ENCODE measurements around the gene VPS37D. TPM values are rescaled to one million over a fixed set of nuclear protein-coding genes. Genes with fewer than 3 reads are reported as not detected.

Gene VPS37D, protein sequence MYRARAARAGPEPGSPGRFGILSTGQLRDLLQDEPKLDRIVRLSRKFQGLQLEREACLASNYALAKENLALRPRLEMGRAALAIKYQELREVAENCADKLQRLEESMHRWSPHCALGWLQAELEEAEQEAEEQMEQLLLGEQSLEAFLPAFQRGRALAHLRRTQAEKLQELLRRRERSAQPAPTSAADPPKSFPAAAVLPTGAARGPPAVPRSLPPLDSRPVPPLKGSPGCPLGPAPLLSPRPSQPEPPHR
- total RNA-seq, result 1.6 and 2.4 TPM in 2 replicates

DNA sequence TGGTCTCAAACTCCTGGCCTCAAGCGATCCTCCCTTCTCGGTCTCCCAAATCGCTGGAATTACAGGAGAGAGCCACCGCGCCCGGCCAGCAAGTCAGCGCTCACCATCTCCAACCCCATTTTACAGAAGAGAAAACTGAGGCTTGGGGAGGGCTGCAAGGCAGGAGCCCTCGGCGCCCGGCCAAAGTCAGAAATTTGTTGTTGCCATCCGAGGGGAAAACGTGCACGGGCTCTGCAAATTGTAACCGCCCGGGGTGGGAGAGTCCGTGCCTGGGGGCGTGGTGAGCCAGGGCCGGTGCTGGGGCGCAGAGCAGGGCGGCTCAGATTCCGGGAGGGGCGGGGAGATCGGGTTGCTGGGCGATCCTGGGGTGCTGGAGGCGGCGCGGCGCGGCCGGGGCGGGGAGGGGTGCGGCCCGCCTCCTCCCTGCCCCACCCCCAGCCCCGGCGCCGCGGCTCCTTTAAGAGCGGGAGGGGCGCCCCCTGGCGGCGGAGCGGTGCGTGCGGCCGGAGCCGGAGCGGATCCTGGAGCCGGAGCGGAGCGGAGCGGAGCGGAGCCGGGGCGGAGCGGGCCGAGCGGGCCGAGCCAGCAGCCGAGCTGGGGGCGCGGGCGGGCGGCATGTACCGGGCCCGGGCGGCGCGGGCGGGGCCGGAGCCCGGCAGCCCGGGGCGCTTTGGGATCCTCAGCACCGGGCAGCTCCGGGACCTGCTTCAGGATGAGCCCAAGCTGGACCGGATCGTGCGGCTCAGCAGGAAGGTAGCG is at the start of gene VPS37D:
VPS37D (plus strand) TSS at position 488 of the 759 bp plus-strand sequence; CDS start at position 616, 128 bp downstream.

DNA sequence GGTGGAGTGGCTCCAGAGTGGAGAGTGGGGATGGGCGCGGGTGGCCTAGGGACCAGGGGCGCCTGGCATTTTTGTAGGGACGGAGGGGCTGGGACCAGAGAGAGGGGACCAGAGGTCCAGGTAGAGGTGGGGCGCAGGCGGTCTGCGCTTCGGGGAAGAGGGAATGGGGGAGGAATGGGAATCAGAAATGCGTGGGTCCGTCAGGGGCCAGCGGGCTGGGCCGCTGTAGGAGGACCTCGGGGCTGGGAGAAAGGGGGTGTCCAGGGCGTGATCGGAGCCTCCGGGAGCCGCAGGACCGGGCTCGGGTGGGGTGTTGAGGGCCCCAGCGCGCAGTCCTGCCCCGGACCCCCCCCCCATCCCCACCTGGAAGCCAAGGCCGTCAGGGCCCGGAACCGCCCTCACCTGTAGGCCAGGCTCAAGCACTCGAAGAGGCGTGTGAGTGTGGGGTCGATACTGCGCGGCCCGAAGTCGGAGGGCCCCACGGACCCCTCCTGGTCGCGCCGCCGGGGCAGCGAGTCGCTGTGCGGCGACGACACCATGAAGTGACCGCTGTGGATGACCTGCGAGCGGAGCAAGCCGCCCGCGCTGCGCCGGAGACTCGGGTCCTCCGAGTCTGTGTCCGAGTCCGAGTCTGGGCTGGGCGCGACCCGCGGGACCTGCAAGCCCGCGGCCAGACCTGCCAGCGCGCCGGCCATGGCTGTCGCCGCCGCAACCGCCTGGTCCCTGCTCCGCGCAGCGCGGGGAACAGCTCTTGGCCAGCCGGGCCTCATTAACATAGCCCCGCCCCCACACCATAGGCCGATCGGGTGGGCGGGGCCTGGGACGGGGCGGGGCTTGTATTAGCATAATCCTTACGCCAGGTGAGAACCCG is 43.6 kb upstream of the VPS37D start, which contains the start of gene MLXIPL:
MLXIPL (minus strand) TSS at position 725 of the 871 bp plus-strand sequence; CDS start at position 695, 30 bp downstream.

DNA sequence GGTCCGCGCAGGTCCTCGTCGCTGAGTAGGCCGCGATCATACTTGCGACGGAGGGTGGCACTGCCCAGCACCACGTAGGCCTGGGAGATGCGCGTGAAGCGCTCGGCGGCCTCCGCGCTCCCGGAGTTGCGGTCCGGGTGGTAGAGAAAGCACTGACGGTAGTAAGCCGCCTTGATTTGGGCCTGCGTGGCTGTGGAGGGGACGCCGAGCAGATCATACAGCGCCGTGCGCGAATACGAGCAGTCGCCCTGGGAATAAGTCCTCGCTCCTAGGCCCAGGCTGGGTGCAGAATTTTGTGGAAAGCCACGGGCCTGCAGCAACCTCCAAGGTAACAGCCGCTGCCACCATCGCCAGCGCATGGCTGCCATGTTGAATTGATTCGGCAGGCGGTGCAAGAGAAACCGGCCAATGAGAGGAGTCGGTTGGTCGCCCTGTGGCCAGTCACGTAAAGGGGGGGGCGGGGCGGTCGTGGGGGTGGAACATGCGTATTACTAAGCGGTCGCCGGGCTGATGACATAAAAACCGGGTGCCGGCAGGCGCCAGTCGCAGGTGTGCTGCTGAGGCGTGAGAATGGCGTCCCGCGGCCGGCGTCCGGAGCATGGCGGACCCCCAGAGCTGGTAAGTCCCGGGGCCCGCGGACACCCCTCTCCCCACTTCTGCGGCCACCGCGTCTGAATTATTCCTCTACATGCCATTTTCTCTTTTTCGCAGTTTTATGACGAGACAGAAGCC is 15.6 kb downstream of the VPS37D start, which contains the start of the genes BUD23 and DNAJC30:
BUD23 (plus strand) TSS at position 542 of the 732 bp plus-strand sequence; CDS start at position 571, 29 bp downstream.
DNAJC30 (minus strand) TSS at position 398 of the 732 bp plus-strand sequence; CDS start at position 368, 30 bp downstream.

DNA sequence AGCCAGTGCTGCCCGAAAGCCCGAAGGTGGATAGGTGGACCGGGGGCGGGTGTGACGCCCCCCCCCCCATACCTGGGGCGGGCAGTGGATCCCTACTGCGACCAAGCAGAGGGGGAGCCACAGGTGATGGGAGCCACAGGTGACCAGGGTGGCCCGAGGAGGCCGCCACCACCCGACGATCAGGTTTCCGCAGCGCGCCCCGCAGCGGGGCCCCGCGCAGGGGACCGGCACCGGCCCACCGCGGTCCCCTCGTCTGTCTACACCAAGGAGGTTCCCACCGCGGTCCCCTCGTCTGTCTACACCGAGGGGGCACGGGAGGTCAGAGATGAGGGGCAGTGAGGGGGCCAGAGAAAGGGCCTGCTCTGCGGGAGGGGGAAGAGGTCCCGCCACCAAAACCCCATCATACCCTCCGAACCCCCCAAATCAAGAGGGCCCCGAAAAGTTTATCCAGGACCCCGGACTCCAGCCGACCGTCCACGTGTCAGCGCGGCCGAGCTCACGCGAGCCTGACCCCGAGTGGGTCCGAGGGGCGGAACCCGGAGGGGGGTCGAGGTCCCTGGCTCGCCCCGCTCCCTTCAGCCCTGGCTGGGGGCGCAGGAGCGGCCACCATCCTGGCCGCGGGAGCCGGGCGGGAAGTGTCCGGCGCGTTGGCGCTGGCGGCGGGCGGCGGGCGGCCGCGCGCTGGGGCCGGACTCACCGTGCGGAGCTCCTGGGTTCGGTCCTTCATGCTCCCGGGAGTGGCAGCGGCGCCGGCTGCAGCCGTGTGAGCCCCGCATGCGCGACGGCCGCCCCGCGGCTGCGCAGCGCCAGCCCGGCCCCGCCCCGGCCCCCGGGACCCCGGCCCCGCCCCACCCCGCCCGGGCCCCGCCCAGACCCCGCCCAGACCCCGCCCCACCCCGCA is 51.5 kb downstream of the VPS37D start, which contains the start of gene STX1A:
STX1A (minus strand) TSS at position 765 of the 901 bp plus-strand sequence; CDS start at position 727, 38 bp downstream.

Other genes with a start within 250 kb of the VPS37D start
- 0.65 and 2.1 TPM in 2 replicates for gene FZD9, start 234.1 kb upstream of the VPS37D start, total RNA-seq
- gene BAZ1B, start 145.5 kb upstream of the VPS37D start, total RNA-seq, result 33.5 and 59.8 TPM in 2 replicates
- 19.9 and 20.6 TPM in 2 replicates for gene BCL7B, start 110.1 kb upstream of the VPS37D start, total RNA-seq
- gene TBL2, start 89.3 kb upstream of the VPS37D start, total RNA-seq, result 42.6 and 69.5 TPM in 2 replicates
- not detected in 2 replicates for gene MLXIPL, start 43.3 kb upstream of the VPS37D start, total RNA-seq
- gene DNAJC30, start 15.6 kb downstream of the VPS37D start, total RNA-seq, result 0.81 and 2.4 TPM in 2 replicates
- 32.9 and 36.8 TPM in 2 replicates for gene BUD23, start 15.8 kb downstream of the VPS37D start, total RNA-seq
- gene STX1A, start 51.8 kb downstream of the VPS37D start, total RNA-seq, result 6.2 and 13.2 TPM in 2 replicates
- gene ABHD11, start 71.0 kb downstream of the VPS37D start, total RNA-seq, result 6.5 and 9.4 TPM in 2 replicates
- gene CLDN3, start 102.4 kb downstream of the VPS37D start, total RNA-seq, result 0.32 and 2.6 TPM in 2 replicates
- 0.06 and 0.16 TPM in 2 replicates for gene CLDN4, start 163.2 kb downstream of the VPS37D start, total RNA-seq
- 2.9 and 4.0 TPM in 2 replicates for gene METTL27, start 174.7 kb downstream of the VPS37D start, total RNA-seq
- 0.13 TPM in 1 of 2 replicates, not detected in the other for gene TMEM270, start 193.3 kb downstream of the VPS37D start, total RNA-seq

Data from bladder microvascular endothelial cell (primary cell).